Body of pancreas (tissue), 4 donors: ENCODE measurements around the gene BOLA3.

ENCODE experiments used
- POLR2A ChIP-seq, 3 donors: fragments of 450-650 bp; IDR thresholded peaks; one replicate each; pipeline ENCODE4 v1.6.1; 2016; ENCODE audit warnings: antibody characterized with exemption in 3 of 3, mild to moderate bottlenecking in 2 of 3
- TF ChIP-seq, protein P1 (sequence below), 7 experiments: fragments of 450-650 bp in 4 of 7; fragments of 200-600 bp in 3 of 7; sonication (generic) in 3 of 7; IDR thresholded peaks; one replicate each; pipeline ENCODE4 v1.5.1; 2016 to 2019; ENCODE audit warnings: antibody characterized with exemption in 7 of 7

DNA sequence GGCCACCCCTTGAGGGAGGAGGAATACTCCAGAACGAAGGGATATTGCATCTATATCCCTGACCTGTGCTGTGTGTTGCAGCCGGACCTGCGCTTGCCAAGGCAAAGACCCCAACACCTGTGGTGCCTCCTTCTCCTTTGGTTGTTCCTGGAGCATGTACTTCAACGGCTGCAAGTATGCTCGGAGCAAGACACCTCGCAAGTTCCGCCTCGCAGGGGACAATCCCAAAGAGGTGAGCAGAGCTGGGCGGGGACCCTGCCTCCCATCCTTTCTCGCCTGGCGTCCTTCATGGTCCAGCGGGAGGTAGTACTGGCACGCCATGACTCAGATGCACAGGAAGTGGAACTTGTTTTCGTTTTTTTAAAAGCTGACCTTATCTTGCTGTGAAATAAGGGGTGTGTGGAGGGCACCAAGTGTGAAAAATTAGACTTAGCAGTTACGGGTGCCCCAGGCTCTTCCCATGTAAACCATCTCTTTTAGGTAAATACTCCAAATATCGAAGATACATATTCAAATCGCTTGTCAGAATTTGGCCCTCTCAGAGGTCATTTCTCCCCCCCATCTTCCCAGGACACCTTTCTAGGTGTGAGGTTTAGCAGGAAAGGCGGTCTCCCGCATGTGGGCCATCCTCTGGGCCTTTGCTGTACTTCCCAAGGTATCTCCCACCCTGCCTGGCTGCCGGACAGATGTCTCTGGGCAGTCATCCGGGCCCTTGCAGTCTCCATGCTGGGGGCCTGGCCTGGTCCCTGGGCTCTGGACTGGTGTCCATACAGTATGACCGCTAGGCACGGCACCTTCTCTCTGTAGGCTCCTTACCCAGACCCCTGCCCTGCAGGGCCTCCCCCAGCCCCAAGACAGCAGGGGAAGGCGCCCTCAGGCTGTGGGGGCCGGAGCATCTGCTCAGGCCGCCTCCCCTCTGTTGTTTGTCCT, 57.6 kb downstream of the BOLA3 start:
- TF ChIP-seq, protein P1, sequence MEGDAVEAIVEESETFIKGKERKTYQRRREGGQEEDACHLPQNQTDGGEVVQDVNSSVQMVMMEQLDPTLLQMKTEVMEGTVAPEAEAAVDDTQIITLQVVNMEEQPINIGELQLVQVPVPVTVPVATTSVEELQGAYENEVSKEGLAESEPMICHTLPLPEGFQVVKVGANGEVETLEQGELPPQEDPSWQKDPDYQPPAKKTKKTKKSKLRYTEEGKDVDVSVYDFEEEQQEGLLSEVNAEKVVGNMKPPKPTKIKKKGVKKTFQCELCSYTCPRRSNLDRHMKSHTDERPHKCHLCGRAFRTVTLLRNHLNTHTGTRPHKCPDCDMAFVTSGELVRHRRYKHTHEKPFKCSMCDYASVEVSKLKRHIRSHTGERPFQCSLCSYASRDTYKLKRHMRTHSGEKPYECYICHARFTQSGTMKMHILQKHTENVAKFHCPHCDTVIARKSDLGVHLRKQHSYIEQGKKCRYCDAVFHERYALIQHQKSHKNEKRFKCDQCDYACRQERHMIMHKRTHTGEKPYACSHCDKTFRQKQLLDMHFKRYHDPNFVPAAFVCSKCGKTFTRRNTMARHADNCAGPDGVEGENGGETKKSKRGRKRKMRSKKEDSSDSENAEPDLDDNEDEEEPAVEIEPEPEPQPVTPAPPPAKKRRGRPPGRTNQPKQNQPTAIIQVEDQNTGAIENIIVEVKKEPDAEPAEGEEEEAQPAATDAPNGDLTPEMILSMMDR (IDR thresholded peaks at IDR 0.05) = no peak
- no peak for TF ChIP-seq POLR2A (IDR thresholded peaks at IDR 0.05)
